HG03064 (cell line): ENCODE measurements around the gene XYLT1.

Experiments used
- ATAC-seq: cut with Tn5 transposase; IDR thresholded peaks from one replicate; pipeline ENCODE4 v1.9.1; 2021; ENCODE audit warnings: low read depth; ENCODE audit not compliant: unreplicated experiment

XYLT1 gene

DNA sequence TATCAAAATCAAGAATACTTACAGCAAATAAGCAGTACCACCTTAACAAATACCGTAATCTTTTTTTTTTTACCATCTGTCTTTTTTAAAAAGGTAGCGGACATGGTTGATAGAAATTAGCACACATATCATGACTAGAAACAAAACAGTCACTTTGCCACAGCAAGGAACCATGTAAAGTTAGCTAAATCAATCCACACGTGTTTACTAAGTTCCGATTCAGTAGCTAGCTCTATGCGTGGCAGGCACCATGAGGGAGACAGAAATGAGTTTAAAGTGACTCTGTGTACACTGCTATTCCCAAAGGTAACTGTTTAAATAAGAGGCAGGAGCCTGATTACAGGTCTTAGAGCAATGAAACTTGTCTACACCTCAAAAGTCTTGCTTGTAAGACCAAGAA lies 108.6 kb downstream of the XYLT1 start:
- no peak for ATAC-seq

DNA sequence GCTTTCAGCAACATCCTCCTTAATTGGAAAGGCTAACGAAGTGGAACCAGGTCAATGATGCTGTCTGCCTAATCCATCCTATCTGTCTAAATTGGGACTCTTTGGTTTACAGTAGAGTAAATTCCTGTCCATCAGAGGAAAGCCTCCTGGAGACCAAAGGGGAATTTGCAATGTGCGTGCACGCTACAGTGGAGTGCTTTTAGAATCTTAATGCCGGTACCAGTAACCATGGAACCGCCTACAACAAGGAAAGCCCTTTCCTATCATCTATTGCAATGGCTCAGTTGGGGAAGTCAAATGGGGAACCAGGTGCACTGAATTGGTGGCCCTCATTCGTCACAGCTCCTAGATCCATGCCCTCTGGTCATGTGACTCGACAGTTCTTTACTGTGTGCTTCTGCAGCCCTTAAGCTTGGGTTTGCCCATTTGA lies 110.1 kb downstream of the XYLT1 start:
- ATAC-seq, result no peak

DNA sequence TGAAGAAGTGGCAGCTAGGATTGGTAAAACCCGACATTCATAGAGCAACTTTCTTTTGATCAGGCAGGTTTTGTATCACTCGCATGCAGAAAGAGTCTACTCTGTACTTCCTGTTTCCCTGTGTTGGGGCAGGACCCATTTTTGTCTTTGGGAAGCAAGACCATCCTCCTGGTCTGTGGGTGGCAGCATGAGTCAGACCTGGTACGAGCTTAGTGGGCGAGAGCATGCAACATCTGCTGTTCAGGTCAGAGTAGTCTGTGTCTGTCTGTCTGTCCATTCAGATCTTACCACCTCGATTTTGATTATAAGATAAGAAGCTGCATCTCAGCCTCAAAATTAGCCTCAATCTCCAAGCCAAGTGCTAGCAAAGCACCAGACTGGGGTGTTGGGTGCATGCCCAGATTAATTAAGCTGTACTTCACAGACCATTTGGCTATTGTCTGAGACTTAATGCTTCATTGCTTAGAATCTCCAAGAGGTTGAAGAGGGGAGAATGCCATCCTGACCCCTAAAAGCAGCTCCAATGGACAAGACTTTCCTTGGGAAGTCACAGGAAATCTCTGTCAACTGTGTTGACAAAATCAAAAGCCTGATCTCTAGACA lies 110.9 kb downstream of the XYLT1 start:
- no peak for ATAC-seq

DNA sequence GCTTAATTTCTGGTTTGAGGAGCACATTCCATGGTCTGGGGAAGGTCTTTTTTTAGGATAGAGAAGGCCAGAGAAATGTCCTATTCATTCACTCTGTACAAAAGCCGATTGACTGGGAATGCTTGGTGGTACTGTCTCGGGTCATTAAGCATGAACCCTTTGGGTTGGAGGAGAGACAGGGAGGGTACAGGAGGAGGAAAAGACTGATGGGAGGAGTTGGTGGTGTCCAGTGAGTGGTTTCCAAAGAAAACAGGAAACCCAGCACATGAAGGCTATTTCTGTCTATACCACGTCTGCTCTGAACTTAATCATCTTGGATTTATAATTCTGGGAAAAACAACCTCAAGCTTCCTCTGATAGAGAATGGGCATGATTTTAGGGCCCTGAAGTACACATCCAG lies 111.9 kb downstream of the XYLT1 start:
- ATAC-seq, result no peak

DNA sequence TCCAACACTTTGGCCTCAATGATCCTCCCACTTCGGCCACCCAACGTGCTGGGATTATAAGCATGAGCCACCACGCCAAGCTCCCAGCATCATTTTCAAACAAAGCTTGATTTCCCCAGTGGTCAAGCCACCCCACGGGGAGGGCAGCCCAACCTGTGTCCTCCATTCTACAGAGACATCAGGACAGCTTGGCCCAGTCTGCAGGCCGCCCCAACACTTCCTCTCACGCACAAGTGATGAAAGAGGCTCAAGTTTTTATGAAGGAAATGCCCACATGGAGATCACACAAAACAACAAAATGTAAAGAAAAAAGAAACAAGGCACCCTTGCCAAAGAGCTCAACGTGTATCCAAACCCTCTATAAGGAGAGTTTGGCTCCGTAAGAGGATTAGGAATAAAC lies 112.4 kb downstream of the XYLT1 start:
- no peak for ATAC-seq

DNA sequence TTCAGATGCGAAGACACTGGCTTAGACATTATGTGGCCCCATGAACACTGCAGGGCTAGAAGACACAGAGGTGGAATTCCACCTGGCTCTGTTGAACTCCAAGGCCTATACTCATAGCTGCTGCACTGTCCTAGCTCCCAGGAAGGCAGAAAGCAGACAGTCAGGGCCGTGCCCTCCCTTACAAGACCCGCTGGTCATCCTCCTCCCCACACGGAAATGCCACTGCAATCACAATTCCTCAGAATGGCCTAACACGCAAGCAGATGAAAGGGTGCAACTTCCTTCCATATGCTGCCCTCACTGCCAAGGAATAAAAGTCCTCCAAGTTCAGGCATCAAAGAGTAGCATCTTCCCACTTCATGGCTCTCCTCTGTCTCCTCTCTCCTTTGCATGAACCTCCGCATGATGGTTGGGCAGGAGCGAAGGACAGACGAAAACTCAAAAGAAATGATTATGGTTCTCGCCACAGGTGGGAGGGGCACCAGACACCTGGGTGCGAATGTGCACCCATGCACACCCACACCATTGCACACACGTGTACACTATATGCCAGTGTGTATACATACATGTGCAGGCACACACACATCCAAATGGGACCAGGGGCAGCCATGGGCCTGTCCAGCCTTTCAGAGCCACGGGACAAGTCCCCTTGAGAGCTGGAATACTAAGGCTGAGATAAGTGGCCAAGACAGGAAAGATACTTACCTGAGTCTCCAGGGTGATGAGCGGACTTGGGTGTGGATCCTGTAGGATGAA lies 113.3 kb downstream of the XYLT1 start:
- no peak for ATAC-seq

DNA sequence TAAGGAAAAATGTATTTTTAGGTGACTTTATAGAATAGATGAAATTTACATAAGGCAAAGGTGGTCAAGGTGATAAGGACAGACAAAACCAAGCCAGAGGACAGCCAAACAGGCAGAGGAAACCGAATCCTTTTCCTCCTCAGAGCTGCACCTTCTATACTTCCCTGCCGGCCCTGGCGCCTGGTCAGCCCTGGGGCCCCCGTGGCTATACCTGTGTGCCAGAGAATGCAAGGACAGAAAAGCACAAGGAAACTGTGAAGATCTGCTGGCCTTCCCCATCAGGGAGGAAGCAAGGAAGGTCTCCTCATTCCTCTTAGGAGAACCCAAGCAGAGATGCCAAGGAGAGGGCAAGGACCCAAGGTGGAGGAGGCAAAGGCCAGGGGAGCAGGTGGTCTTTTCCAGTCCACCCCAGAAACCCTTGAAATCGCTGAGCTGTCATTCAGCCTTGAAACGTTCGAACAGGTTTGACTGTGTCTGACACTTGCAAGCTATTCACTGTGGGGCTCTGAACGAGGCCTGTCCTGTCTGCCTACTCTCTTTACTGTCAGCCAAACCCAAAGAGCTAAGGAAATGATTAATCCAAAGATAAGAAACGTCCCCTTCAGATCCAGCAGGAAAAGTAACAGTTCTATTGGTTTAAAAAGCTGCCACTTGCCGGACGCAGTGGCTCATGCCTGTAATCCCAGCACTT lies 114.4 kb downstream of the XYLT1 start:
- no peak for ATAC-seq

DNA sequence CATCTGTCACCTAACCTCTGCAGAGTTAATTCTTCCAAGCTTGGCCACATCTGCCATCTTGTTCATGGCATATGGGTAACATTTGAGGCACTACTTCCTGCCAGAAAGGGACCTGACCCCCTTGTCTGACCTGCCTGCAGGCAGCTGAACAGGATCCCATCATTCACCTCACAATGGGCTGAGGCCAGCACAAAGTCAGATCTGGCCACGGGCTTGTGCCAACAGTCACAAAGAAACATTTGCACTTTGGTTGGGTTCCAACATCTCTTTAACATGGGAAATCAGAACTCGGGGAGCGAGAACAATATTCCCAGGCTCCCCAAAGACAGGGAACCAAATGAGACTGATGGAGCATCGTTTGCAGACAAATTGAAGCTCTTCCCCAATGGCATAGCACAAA lies 116.1 kb downstream of the XYLT1 start:
- no peak for ATAC-seq

DNA sequence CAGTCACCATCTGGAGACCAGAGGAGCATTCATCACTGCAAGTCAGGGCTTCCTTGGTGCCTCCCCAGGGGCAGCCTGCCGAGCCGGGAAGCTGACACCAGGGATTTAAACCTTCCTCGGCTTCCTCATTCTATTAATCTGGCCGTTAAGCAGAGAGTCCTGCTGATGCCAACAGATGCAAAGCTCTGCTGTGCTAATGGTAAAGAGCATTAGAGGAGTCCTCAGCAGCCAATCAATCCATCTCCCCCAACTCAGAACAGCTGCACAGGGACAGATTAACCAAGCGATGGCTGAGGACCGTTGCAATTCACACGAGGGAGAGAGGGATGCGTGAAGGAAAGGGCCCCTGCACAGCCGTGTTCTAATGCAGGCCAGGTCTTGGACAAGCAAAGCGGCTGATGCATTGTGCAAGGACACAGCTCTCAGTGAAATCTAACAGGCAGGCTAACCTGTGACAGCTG lies 116.6 kb downstream of the XYLT1 start:
- no peak for ATAC-seq

DNA sequence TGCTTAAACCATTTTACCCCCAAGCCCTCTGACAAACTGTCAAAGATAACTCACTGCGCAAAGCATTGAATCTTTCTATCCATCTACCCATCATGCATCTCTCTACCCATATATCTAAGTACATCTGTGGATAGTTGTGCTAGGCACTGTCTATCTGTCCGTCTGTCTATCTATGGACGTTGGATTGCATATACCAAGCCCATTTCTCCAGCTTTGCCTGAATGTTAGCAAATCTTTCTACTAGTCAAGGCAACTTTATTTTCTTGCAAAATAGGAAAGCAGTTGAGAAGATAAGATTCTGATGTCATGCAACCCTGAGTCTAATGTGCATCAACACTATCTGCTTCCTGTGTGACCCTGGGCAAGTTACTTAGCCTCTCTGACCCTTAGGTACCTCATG lies 117.2 kb downstream of the XYLT1 start:
- ATAC-seq, result no peak

DNA sequence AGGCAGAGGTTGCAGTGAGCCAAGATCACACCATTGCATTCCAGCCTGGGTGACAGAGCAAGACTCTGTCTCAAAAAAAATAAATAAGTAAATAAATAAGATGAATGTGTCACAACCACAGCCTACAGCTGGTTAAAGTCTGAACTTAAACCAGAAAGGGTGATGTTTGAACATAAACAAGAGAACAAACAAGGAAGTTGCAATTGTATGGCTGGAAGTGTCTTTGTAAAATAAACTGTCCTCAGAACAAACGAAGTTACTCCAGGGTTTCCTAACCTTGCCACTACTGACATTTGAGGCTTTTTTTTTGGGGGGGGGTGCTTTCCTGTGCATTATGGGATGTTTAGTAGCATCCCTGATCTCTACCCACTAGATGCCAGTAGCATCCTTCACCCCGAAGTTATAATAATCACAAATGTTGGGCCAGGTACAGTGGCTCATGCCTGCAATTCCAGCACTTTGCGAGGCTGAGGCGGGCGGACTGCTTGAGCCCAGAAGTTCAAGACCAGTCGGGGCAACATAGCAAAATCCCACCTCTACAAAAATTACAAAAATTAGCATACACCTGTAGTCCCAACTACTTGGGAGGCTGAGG lies 119.2 kb downstream of the XYLT1 start:
- ATAC-seq, result no peak

DNA sequence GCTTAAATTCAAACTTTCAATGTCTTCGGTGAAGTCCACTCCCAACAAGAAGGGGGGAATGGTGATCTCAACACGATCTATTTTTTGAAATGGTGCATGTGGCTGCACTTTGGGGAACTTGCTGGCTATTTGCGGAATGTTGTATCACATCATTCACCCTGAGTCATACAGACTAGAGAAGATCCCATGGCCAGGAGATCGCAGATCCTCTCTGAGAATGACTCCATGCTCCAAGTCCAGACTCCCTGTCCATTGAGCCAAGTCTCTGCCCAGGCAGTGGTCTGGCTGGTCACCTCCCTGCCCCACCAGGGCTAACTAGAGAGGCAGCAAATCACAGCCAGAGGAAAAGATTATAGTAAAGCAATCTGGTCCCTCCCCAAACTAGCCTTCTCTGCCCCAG lies 120.6 kb downstream of the XYLT1 start:
- ATAC-seq, result no peak

DNA sequence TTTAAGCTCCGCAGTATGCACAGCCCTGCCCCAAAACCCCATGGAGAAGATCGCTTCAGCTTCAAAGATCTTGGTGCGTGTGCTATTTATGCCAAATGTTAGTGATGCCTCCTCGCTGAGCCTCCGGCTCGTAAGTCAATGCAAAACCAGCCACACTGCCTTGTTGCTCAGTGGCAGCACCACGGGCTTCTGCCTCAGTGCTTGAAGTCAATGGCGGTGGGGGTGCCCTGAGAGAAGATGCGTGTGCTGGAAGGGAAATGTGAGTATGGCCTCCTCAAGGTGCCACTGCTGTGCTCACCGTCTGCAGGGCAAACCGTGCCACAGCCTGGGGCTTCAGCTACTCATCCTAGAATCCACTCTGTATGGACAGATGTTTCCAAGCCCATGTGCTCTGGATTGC lies 121.9 kb downstream of the XYLT1 start:
- ATAC-seq, result no peak

DNA sequence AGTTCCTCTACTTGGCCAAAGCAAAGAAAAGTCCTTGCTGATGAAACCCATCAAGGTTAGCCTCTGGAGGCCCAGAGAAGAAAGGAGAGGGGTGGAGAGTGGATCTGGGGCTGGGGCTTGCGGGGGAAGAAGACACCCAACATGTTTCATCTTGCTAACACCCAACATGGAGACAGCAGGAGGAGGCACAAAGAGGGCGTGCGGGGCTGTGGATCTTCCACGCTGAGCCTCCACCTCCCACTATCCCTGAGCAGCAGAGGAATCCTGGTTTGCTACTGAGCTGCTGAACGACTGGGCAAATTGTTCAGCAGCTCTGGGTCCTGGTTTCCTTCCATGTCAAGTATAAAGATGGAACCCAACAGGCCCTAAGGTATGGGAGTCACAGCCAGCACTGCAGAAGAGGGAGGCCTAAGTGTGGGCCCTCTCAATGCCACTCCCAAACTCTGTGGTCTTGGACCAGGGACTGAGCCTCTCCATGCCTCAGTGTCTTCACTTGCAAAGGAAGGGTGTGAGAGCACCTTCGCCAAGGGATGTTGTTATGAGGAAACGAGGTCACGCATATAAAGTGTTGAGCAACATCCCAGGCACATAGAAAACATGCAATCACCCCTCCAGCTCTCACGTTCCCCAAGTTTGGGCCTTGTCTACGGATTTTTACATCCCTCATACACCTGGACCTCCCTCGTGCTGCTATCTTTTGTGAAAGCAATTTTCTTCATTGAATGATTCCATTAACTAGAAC lies 122.5 kb downstream of the XYLT1 start:
- no peak for ATAC-seq

DNA sequence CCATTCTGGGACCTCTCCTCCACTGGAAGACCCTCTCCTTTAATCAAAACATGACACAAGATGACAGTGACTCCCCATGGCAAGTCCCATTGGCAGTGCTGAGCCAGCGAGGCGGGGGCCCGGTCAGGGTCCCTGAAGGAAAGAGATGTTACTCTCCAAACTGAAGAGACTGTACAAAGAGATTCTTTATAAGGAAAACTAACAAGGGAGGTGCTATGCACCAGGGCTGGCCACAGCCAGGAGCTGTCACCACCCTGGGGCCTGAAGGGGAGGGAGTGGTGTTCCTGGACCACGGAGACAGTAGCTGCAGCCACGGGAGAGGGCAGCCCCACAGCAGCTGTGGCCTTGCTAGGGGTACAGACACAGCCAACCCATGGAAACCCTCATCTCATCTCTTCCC lies 123.1 kb downstream of the XYLT1 start:
- no peak for ATAC-seq

DNA sequence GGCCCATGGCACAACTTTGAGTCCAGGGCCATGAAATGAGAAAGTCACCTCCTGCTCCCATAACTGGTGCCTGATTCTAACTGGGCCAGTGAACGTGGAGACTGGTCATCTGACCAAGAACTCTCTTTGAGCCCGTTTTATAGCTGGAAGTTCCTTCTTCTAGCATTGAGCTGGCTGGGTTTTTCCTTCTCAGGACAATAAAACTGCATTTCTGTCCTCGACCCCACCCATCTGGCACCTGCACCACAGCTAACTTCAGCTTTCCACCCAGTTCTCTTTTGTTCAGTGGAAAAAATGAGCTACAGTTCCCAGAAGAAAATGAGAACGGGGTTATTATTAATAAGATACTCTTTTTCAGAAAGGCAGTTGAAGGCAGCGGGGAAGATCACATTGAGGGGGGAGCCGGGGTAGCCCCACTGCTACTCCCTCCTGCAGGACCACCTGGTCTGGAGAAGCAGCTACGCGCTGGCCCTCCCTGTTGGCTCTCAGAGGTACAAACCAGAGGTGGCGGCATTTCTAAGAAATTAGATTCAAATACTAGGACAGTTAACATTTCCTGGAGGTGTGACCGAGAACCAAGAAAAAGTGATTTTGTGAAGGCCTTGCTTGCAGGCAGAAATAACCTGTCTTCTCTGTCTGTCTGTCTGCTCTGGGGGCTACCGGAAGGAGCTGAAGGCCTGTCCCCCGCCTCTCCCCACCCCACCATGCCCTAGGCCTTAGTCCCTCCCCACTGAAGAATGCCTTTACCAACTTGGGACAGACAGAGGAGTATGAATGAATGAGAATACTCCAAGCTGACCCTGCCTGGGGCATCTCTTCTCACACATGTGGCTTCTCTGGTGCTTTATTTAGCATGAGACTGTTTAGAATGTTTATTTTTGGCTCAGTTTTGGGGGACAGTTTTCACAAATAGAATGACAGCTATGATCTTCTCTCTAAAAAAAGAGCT lies 123.9 kb downstream of the XYLT1 start:
- no peak for ATAC-seq

DNA sequence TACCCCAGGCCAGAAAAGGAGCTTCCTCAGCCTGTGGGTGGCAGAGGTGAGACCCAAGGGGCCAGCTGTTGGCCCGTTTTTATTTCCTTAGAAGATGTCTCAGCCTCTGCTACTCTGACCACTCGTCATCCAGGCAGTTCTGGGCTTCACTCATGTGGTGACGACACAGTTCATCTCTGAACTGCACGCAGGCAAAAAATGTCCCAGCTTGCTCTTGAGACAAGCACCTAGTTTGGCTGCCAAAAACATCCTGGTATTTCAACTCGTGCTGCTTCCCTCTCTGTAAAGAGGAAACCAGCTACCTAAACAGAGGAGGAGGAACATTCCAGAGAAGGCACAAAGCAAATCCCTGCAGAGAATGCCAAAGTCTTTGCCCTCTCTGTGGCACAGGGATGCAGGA lies 125.7 kb downstream of the XYLT1 start:
- ATAC-seq, result no peak

DNA sequence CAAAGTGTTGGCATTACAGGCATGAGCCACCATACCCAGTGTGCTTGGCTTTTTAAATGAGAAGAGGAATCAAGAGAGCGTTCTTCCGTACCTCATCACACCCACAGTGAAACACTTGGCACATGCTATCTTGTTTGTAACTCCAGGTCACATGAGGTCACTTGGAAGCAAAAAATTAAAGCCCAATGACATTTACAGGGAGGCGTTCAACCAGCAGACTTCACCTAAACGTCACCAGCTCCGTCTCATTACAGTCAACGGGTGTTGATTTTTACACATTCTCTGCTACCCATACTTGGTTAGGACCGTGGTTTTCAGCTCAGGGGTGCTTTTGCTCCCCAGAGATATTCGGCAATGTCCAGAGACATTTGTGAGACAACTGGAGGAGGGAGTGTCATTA lies 127.0 kb downstream of the XYLT1 start:
- ATAC-seq, result no peak

DNA sequence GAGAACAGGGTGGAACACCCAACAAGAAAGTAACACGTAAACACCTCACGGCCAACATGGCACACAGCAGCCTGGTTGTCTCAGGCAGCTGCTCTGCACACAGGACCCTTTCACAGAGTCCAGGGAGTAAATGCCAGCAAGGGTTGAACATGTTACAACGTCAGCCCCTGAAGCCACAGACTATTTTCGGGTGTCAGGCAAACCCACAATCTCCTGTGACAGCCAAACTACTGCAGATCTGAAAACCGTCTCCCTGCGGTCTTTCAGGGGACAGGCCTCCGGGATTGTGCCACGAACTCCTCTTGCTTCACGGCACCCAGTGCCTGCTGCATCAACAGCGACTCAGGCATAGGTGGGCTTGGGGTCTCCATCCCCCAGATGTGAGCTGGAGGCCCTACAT lies 127.7 kb downstream of the XYLT1 start:
- no peak for ATAC-seq

DNA sequence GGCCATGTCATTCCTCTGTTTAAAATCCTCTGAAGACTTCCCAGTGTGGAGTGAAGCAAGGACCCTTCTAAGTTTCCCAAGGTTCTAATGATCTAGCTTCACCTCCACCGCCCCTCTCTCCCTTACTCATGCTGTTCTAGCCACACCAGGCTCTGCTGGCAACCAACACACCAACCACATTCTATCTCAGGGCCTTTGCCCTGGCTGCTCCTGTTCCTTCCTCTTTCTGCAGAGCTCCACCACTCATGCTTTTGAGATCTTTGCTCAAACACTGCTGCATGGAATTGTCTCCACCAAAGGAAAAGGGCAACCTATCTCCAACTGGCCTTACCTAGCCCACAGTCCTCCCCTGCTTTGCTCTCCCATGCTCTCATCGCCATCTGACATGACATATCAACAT lies 128.7 kb downstream of the XYLT1 start:
- no peak for ATAC-seq
